HK-2 (cell line): ENCODE measurements around the gene PAQR7.
"Not testable (repeated sequence)": the region's sequence is repeated elsewhere in the genome, so short reads cannot be mapped to it uniquely, and the experiment has no call there.

ENCODE experiments used
- DNase-seq: peaks from one replicate; pipeline ENCODE4 v3.0.0-alpha.2; 2018; ENCODE audit not compliant: unreplicated experiment

Gene PAQR7

GRCh38 chr1:25844536-25845337 is 30.8 kb downstream of the PAQR7 start:
- no peak for DNase-seq

DNA sequence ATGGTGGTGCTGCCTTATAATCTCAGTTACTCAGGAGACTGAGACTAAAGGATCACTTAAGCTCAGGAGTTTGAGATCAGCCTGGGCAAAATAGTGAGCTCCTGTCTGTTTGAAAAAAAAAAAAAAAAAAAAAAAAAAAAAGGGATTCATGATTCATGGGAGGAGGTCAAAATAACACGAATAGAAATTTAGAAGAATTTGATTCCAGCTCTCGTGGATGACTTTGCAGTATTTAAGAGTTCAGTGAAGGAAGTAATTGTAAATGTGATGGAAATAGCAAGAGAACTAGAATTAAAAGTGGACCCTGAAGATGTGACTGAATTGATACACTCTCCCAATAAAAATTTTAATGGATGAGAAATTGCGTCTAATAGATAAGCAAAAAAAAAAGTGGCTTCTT is 32.0 kb downstream of the PAQR7 start:
- no peak for DNase-seq

- not testable (repeated sequence) for DNase-seq
Observed at GRCh38 chr1:25839808-25840207, 35.7 kb downstream of the PAQR7 start.

GRCh38 chr1:25837262-25837875 is 38.1 kb downstream of the PAQR7 start:
- no peak for DNase-seq

- no peak for DNase-seq
Observed at GRCh38 chr1:25836695-25837094, 38.8 kb downstream of the PAQR7 start.

- no peak for DNase-seq
Observed at GRCh38 chr1:25834894-25835293, 40.6 kb downstream of the PAQR7 start.

- no peak for DNase-seq
Observed at GRCh38 chr1:25833158-25833557, 42.4 kb downstream of the PAQR7 start.

- DNase-seq: no peak
Observed at GRCh38 chr1:25832336-25833037, 43.0 kb downstream of the PAQR7 start.

DNA sequence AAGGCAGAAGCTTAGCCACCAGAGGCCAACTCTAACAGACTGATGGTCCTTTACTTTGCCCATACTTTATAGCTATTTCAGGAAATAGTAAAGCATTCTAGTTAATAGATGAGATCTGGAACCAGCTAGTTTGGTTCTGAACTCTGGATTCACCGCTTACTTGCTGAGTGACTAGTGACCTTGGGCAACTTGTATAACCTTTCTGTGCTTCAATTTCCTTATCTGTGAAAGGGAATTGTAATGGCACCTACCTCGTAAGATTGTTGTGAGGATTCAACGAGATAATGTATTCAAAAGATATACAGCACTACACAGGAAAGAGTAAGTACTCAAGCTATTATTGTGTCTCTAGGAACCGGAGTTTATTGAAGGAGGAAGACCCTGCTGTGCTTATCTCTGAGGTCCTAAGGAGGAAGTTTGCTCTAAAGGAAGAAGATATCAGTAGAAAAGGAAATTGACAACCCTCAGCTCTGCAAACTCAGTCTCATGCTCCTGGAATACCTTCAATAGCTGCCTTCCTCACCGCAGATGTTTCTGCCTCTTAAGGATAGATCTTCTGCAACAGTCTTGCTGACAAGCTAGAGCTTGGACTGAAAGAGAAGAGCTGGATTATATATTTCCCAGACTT is 43.8 kb downstream of the PAQR7 start:
- no peak for DNase-seq

DNA sequence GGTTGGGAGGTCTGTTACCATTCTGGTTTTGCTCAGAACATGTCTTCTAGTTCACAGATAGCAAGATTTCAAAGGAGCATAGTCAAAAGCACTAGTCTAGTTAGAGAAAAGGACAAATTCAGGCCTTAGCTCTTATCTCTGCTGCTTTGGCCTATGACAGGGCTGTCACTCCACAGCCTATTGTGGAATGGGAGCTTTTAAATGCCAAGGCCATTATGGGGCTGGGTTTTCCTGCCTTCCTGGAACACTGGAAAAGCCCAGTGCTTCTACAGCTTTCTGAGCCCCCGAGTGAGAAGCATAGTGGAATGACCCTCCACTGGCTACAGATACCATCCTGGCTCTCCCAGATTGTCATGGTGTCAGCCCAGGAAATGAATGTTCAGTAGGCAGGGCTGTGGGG is 46.5 kb downstream of the PAQR7 start:
- DNase-seq: no peak

- no peak for DNase-seq
Observed at GRCh38 chr1:25828491-25828890, 47.0 kb downstream of the PAQR7 start.

DNA sequence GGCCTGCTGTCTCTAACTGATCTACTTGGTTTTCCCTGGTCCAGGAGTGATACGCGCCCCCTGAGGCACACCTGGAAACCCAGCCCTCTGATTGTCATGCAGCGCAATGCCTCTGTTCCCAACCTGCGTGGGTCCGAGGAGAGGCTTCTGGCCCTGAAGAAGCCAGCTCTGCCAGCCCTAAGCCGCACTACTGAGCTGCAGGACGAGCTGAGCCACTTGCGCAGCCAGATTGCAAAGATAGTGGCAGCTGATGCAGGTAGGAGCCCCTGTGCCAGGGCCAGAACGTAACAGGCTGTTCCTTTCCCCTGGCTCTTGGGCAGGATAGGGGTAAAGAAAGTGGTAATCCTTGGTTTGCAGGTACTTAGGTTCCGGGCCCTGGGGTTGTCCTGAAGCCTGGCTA is 48.9 kb downstream of the PAQR7 start:
- DNase-seq: no peak

DNA sequence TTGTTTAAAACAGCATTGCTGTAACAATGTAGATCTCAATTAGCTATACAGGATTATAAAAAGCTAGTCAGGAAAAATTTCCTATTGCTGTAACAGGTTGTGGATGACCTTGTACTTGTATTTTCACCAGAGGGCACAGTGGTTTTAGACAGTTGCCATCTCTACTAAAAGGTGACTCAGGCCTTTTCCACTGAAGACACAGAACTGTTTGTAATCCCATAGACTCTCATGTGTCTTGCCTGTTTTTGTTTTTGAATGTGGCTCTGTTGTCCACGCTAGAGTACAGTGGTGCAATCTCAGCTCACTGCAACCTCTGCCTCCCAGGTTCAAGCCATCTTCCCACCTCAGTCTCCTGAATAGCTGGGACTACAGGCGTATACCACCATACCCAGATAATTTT is 49.9 kb downstream of the PAQR7 start:
- no peak for DNase-seq

DNA sequence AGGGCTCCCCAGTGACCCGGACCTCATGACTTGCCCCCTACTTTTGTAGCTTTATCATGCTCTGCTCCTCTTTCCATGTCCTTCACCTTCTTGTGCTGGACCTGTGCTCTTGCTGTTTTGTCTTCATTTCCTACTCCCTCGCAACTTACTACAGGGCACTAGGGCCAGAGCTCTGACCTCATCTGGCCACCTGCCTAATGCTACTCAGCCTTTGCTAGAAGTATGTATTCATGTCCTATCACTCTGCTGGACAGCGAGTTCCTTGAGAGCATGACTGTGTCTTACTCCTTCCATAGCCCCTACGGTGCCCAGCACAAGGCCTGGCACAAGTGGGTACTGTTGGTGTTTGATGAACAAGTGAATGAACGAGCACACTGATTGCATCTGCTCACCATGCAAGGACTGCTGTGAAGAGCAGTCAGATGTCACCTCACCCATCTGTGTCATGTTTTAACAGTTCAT is 53.8 kb downstream of the PAQR7 start:
- no peak for DNase-seq

DNA sequence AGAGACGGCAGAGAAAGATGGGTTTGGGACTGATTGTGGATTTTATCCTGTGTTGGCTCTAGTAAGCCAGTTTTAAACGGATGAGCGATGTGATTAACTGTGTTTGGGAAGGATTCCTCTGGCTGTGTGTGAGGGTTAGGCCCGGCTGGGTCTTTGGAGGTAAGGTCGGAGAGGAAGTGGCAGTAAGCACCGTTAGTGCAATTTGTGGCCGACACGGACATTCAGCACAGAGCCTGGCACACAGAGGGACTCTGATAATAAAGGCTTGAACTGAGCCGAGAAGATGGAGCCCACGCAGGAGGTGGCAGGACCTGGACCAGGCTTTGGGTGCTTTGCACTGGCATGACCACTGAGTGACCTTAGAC is 54.4 kb downstream of the PAQR7 start:
- DNase-seq: no peak

DNA sequence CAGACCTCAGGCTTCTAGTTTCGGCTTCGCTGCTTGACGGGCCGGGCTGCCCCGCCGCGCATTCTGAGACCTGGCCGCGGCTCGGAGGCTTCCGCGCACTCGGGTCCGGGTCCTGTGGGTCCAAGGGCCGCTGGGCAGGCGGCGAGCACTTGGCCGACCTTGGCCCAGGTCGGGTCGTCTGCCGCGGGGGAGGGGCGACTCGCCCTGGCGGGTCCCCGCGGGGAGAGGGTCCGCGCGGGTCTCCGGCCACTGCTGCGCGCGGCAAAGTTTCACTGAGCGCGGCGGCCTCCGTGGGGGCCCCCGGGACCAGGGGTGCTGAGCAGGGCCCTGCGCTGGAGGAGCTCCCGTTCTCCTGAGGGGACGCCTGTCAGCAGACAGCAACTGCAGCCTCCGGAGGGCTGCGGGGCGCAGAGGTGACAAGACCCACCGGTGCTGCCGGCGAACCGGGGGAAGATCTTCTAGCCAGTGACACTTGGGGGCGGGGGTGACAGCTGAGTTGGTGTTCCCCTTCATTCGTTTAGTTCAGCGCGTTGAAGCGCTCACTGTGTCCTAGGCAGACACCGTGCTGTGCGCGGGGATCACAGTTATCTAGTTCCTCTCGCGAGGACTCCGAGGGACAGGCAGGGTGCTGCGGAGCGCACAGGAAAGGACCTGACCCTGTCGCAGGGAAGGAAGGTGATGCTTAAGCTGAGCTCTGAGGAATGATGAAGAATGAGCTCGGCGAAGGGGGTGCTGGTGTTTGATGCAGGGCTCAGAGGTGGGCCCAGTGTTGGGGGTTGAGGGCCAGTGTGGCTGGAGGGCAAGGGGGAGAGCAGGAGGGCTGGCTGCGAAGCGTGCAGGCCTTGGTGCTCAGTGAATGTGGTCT is 55.0 kb downstream of the PAQR7 start:
- DNase-seq: peak; percentile 74

DNA sequence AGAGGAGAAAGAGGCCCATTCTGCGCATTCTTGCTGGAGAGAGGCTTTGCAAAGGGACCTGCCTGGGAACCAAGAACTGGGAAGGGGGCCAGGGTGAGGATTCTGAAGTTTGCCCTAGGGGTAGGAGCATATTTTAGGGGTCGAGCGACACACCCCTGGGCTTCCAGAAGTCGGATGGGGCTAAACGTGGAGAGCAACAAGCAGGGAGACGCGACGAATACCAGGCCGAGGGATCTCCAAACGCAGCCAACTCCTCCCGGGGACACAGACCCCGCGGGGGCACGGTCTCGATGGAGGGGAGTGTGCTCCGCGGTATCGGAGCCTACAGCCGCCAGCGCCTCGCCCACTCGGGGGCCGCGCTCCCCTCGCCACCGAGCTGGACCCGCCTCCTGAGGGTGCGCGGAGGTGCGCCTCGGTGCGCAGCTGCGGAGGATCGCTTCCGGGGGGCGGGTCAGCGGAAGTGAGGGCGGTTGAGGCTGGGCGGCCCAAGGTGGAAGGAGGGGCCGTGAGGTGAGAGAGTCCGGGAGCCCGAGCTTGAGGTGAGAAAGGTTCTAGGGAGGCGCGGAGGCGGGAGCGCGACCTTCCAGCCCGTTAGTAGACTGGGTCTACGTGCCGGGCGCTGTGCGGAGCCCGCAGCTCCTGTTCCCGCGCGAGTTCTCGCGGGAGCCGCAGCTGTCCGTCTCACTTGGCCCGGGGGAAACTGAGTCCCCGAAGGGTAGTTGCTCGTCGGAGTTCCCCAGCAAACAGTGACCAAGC is 55.8 kb downstream of the PAQR7 start, which contains the start of gene MTFR1L:
Gene MTFR1L, plus strand, starts transcription at position 464 of the 756 bp plus-strand sequence. CDS start 3,151 bp downstream, outside the sequence.
- DNase-seq: peak; percentile 93

DNA sequence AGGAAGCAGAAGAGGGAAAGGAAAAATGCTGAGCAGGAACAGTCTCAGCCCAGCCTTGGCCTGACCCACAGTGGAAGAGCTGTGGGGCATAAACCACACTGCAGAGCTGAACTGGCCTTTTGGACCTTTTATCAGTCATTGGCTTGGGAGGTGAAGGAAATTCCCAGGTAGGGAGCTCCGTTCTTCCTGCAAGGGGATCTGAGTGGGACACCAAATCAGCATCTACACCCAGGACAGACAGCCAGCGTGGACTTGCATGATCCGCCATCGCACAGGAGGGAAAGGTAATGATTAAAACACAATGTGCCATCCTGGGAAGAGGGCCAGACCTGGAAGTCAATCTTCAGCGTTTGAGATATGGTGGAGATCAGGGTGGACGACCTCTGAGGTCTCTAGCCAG is 56.9 kb downstream of the PAQR7 start:
- DNase-seq: no peak

DNA sequence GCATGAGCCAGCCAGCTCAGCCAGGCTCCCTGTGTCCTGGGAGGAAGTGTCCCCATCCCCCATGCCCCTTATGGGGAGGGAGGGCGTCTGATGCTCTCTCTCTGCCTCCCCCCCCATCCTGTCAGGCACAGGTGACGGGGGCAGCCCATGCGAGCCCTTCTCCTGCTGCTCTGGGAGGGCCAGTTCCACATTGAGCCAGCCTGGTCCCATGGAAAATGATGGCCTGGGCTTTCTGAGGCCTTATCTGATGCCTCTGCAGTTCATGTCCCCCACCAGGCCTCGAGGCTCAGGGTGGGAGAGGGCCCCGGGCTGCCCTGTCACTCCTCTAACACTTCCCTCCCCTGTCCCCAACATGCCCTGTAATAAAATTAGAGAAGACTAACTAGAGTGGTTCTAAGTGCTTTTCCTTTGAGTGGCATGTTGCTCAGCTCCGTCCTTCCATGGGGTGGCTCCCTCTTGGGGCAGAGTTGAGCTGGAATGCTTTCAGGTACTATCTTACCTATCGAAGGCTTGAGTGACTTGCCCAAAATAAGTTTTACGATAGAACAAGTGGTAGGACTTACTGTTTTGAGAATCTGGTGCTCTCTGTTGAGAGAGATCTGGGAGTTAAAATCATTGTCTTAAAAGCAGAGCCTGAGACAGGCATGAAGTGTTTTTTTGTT is 57.5 kb downstream of the PAQR7 start:
- no peak for DNase-seq

- DNase-seq: no peak
Observed at GRCh38 chr1:25816112-25816718, 59.3 kb downstream of the PAQR7 start.
